ENCODE data around the gene TWIST2. TPM values are rescaled to one million over a fixed set of nuclear protein-coding genes. Genes with fewer than 3 reads are reported as not detected.

Gene TWIST2
- polyA plus RNA-seq, 3 donors, result 0.43 to 0.49 (median 0.43) TPM

DNA sequence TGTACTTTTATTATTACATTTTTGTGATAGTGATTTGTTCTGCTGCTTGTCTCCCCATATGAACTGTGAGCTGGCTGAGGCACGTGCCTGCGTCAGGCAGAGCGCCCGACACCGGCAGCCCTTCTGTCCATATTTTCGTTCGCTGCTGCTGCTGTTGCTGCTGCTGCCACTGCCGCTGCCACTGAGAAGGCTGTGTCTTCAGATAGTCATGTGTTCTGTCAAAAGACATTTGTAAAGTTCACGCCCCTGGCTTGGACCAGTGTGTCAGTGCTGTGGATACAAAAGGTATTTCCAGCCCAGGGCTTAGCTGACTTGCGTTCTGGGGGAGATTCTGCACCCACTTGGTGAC lies 47.0 kb downstream of the TWIST2 start:
- Histone ChIP-seq H3K27me3 (ENCODE audit: control insufficient read depth in 2 of 2, insufficient read depth in 2 of 2, low read length in 2 of 2) (no peaks in the 10 kb centered on the region), H3K79me2 (ENCODE audit: insufficient read depth, low read length) (no peaks in the 10 kb centered on the region), H3K9me3 (replicated peaks in 1 of 2; ENCODE audit: control insufficient read depth in 1 of 2, insufficient read depth in 1 of 2, low read length in 2 of 2) (no peaks in the 10 kb centered on the region), H3K4me2 (replicated peaks; ENCODE audit: extremely low read depth, low read length, poor library complexity, severe bottlenecking) (no peak overlapping the region), H3K27ac (ENCODE audit: low read depth in 1 of 2, low read length in 2 of 2) (no peak overlapping the region), H3K4me3 (replicated peaks in 1 of 3; ENCODE audit: low read depth in 2 of 3, low read length in 3 of 3) (no peak overlapping the region), H4K20me1 (ENCODE audit: insufficient read depth, low read length) (no peaks in the 10 kb centered on the region), H3K4me1 (ENCODE audit: control insufficient read depth in 1 of 2, insufficient read depth in 2 of 2, low read length in 2 of 2) (no peaks in the 10 kb centered on the region), H3K36me3 (replicated peaks in 1 of 2; ENCODE audit: control insufficient read depth in 1 of 2, insufficient read depth in 2 of 2, low read length in 2 of 2) (no peaks in the 10 kb centered on the region), H3K9ac (ENCODE audit: insufficient read depth, low read length, poor library complexity, severe bottlenecking) (no peak overlapping the region), H2AFZ (ENCODE audit: insufficient read depth, low read depth, low read length, poor library complexity, severe bottlenecking) (no peak overlapping the region)
- no peak for DNase-seq
- intact Hi-C loops (cut with micrococcal nuclease), result no loop called here
- Mint-ChIP-seq H3K27me3 (ENCODE audit: low read depth in 3 of 3) (peaks cover 9 to 19% (median 10%) of the 10 kb centered on the region in 3 donors), H3K36me3 (no peaks in the 10 kb centered on the region), H3K27ac (no peak overlapping the region), H3K4me1 (no peaks in the 10 kb centered on the region), H3K9me3 (peaks cover 0 to 1% (median 0%) of the 10 kb centered on the region in 7 donors), H3K4me3 (no peak overlapping the region)
- 92% methylated on average over 6 of the region's 10 CpGs for WGBS (ENCODE audit: insufficient coverage)
- TF ChIP-seq, protein P1, sequence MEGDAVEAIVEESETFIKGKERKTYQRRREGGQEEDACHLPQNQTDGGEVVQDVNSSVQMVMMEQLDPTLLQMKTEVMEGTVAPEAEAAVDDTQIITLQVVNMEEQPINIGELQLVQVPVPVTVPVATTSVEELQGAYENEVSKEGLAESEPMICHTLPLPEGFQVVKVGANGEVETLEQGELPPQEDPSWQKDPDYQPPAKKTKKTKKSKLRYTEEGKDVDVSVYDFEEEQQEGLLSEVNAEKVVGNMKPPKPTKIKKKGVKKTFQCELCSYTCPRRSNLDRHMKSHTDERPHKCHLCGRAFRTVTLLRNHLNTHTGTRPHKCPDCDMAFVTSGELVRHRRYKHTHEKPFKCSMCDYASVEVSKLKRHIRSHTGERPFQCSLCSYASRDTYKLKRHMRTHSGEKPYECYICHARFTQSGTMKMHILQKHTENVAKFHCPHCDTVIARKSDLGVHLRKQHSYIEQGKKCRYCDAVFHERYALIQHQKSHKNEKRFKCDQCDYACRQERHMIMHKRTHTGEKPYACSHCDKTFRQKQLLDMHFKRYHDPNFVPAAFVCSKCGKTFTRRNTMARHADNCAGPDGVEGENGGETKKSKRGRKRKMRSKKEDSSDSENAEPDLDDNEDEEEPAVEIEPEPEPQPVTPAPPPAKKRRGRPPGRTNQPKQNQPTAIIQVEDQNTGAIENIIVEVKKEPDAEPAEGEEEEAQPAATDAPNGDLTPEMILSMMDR (IDR thresholded peaks at IDR 0.05), result no peak

DNA sequence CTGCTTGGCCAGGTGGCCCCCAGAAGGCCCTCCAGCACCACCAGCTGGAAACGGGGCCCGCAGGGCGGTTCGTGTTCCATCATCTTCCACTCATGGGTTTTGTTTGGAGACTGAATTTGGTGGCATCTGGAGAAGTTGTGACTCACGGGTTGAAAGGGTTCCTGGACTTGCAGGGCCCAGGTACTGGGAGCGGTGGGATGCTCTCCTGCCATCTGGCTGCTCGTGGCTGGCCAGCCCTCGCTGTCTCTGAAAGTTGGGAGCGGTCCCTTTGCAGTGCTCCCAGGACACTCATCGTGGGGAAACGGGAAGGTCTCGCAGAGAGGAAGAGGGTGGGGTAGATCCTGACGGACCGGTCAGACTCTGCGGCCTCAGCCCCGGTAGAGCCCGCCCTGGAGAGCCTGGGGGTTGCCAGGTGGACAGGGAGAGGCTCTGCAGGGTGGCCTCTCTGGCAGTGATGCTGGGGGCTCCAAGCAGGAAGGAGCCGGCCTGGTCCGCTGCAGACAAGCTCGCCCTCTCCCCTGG lies 47.5 kb downstream of the TWIST2 start:
- TF ChIP-seq, protein P1 (IDR thresholded peaks at IDR 0.05), result no peak
- no peaks in the 10 kb centered on the region for H3K36me3 ChIP-seq (replicated peaks in 1 of 2; ENCODE audit: control insufficient read depth in 1 of 2, insufficient read depth in 2 of 2, low read length in 2 of 2)
- Mint-ChIP-seq H3K4me3 (peak overlapping the region in 1 of 2 donors; percentile 13), H3K9me3 (peaks cover 0 to 1% (median 0%) of the 10 kb centered on the region in 7 donors), H3K4me1 (no peaks in the 10 kb centered on the region), H3K27ac (no peak overlapping the region), H3K27me3 (ENCODE audit: low read depth in 3 of 3) (peaks cover 7 to 19% (median 10%) of the 10 kb centered on the region in 3 donors), H3K36me3 (no peaks in the 10 kb centered on the region)
- H2AFZ ChIP-seq (ENCODE audit: insufficient read depth, low read depth, low read length, poor library complexity, severe bottlenecking), result no peak overlapping the region
- H3K27ac ChIP-seq (ENCODE audit: low read depth in 1 of 2, low read length in 2 of 2), result no peak overlapping the region
- intact Hi-C loops (cut with micrococcal nuclease), result no loop called here
- H3K4me1 ChIP-seq (ENCODE audit: control insufficient read depth in 1 of 2, insufficient read depth in 2 of 2, low read length in 2 of 2), result no peaks in the 10 kb centered on the region
- H3K4me2 ChIP-seq (replicated peaks; ENCODE audit: extremely low read depth, low read length, poor library complexity, severe bottlenecking), result no peak overlapping the region
- no peak for DNase-seq
- H3K9ac ChIP-seq (ENCODE audit: insufficient read depth, low read length, poor library complexity, severe bottlenecking), result no peak overlapping the region
- H4K20me1 ChIP-seq (ENCODE audit: insufficient read depth, low read length), result no peaks in the 10 kb centered on the region
- no peak overlapping the region for H3K4me3 ChIP-seq (replicated peaks in 1 of 3; ENCODE audit: low read depth in 2 of 3, low read length in 3 of 3)
- H3K27me3 ChIP-seq (ENCODE audit: control insufficient read depth in 2 of 2, insufficient read depth in 2 of 2, low read length in 2 of 2), result no peaks in the 10 kb centered on the region
- H3K79me2 ChIP-seq (ENCODE audit: insufficient read depth, low read length), result no peaks in the 10 kb centered on the region
- H3K9me3 ChIP-seq (replicated peaks in 1 of 2; ENCODE audit: control insufficient read depth in 1 of 2, insufficient read depth in 1 of 2, low read length in 2 of 2), result no peaks in the 10 kb centered on the region
- 78% methylated on average over 17 of the region's 20 CpGs for WGBS (ENCODE audit: insufficient coverage)

Measured in CD14-positive monocyte (primary cell).